SH-SY5Y (cell line): ENCODE results near the gene GRIP1.

Experiments used
- GATA2 ChIP-seq: IDR thresholded peaks from 2 replicates; pipeline ENCODE4 v1.6.1; 2011; ENCODE audit warnings: mild to moderate bottlenecking, low read depth, low read length
- GATA3 ChIP-seq: IDR thresholded peaks from 2 replicates; pipeline ENCODE4 v1.6.1; 2011; ENCODE audit warnings: low read depth, mild to moderate bottlenecking, low read length, moderate library complexity

GRCh38 chr12:66709457-66709773 is 30.5 kb upstream of the GRIP1 start:
- no peak for TF ChIP-seq GATA3
- no peak for TF ChIP-seq GATA2
